ENCODE measurements around the gene CD40. TPM values are rescaled to one million over a fixed set of nuclear protein-coding genes. Genes with fewer than 3 reads are reported as not detected.
"Not testable (repeated sequence)": the region's sequence is repeated elsewhere in the genome, so short reads cannot be mapped to it uniquely, and the experiment has no call there.

CD40 gene
- polyA plus RNA-seq, 2 of the 4 experiments (the other 2 are of a cell fraction) = 4.9 to 5.2 TPM

DNA sequence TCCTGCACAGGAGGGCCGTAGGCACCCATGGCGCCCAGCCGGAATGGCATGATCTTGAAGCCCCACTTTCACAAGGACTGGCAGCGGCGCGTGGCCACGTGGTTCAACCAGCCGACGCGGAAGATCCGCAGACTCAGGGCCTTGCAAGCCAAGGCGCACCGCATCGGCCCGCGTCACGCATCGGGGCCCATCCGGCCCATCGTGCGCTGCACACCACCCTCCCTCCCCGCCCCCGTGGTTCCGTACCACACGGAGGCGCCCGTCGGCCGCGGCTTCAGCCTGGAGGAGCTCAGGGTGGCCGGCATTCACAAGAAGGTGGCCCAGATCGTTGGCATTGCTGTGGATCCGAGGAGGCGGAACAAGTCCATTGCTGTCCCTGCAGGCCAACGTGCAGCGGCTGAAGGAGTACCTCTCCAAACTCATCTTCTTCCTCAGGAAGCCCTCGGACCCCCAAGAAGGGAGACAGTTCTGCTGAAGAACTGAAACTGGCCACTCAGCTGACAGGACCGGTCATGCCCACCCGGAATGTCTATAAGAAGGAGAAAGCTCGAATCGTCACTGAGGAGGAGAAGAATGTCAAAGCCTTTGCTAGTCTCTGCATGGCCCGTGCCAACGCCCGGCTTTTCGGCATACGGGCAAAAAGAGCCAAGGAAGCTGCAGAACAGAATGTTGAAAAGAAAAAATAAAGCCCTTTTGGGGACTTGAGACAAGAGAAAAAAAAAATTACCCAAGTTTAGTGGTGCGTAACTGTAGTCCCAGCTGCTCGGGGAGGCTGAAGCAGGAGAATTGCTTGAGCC lies 18.4 kb upstream of the CD40 start:
- POLR2A ChIA-PET = no interaction called here
- no peak overlapping the region for H3K4me2 ChIP-seq
- DNase-seq (ENCODE audit: low read depth in 1 of 2, low spot score in 1 of 2) (no peak), ATAC-seq (peak in 1 of 2 experiments; percentile 43; a peak in 2 of 6 replicates), FAIRE-seq (no peak)
- no peaks in the 10 kb centered on the region for H3K4me1 ChIP-seq
- TF ChIP-seq FOSL2 (IDR thresholded peaks at IDR 0.05) (no peak), FOSL2 (CRISPR knock-in tag; IDR thresholded peaks at IDR 0.05) (no peak), SREBF2 (IDR thresholded peaks at IDR 0.05) (no peak), TFCP2L1 (CRISPR knock-in tag; IDR thresholded peaks at IDR 0.05) (no peak), FOSB (CRISPR knock-in tag; IDR thresholded peaks at IDR 0.05) (no peak), HOXB5 (CRISPR knock-in tag; IDR thresholded peaks at IDR 0.05) (no peak), RARB (CRISPR knock-in tag; IDR thresholded peaks at IDR 0.05) (no peak), SMC3 (IDR thresholded peaks at IDR 0.05) (no peak)
- TF ChIP-seq, protein P1, sequence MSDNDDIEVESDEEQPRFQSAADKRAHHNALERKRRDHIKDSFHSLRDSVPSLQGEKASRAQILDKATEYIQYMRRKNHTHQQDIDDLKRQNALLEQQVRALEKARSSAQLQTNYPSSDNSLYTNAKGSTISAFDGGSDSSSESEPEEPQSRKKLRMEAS (IDR thresholded peaks at IDR 0.05) = no peak
- TF ChIP-seq, protein P2, sequence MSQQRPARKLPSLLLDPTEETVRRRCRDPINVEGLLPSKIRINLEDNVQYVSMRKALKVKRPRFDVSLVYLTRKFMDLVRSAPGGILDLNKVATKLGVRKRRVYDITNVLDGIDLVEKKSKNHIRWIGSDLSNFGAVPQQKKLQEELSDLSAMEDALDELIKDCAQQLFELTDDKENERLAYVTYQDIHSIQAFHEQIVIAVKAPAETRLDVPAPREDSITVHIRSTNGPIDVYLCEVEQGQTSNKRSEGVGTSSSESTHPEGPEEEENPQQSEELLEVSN (IDR thresholded peaks at IDR 0.05; ENCODE audit: borderline replicate concordance, low read depth) = no peak
- TF ChIP-seq, protein P3, sequence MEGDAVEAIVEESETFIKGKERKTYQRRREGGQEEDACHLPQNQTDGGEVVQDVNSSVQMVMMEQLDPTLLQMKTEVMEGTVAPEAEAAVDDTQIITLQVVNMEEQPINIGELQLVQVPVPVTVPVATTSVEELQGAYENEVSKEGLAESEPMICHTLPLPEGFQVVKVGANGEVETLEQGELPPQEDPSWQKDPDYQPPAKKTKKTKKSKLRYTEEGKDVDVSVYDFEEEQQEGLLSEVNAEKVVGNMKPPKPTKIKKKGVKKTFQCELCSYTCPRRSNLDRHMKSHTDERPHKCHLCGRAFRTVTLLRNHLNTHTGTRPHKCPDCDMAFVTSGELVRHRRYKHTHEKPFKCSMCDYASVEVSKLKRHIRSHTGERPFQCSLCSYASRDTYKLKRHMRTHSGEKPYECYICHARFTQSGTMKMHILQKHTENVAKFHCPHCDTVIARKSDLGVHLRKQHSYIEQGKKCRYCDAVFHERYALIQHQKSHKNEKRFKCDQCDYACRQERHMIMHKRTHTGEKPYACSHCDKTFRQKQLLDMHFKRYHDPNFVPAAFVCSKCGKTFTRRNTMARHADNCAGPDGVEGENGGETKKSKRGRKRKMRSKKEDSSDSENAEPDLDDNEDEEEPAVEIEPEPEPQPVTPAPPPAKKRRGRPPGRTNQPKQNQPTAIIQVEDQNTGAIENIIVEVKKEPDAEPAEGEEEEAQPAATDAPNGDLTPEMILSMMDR (IDR thresholded peaks at IDR 0.05) = no peak
- H3K27ac ChIP-seq = no peak overlapping the region
- no peak overlapping the region for H3K4me3 ChIP-seq
- CTCF ChIA-PET = interaction anchor here (0.9 to 1.9 kb wide), 3 partner anchors 8 to 249 kb away, joined by 3 to 4 read pairs (median 4); no protein-coding TSS in a partner anchor
- H3K9me3 ChIP-seq = peaks cover 30% of the 10 kb centered on the region; the same call in 2 of the 3 replicates
- WGBS (ENCODE audit: missing lambda C conversion rate) = 72% methylated on average over 38 of the region's 48 CpGs

DNA sequence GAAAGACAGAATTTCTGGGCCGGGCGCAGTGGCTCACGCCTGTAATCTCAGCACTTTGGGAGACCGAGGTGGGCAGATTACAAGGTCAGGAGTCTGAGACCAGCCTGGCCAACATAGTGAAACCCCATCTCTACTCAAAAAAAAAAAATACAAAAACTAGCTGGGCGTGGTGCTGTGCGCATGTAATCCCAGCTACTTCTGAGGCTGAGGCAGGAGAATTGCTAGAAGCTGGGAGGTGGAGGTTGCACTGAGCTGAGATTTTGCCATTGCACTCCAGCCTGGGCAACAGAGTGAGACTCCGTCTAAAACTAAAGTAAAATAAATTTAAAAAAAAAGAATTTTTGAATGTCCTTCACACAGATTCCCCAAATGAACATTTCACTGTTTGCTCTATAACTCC lies 17.7 kb upstream of the CD40 start:
- not testable (repeated sequence) for FAIRE-seq

DNA sequence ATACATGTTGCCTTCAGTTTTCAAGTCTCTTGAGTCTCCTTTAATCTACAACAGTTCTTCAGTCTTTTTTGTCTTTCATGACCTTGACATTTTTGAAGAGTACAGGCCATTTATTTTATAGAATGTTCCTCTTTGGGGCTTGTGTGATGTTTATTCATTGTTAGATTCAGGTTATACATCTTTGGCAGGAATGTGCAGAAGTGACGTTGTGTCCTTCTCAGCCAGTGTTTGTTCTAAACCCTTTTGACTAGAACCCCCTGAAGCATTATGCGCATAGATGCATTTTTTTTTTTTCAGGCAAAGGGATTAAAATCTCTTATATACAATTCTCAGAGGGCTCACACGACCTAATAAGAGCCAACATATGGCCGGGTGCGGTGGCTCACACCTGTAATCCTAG lies 17.1 kb upstream of the CD40 start:
- no peak for TF ChIP-seq CHD4 (IDR thresholded peaks at IDR 0.05; ENCODE audit: borderline replicate concordance)
- TF ChIP-seq HEYL (CRISPR knock-in tag; IDR thresholded peaks at IDR 0.05) = no peak
- no peak for TF ChIP-seq ZFP36 (IDR thresholded peaks at IDR 0.05; ENCODE audit: borderline replicate concordance, partially characterized antibody)
- no peak for TF ChIP-seq HDAC2 (IDR thresholded peaks at IDR 0.05)
- TF ChIP-seq FOSL2 (IDR thresholded peaks at IDR 0.05) = no peak
- no peak for TF ChIP-seq FOSL2 (CRISPR knock-in tag; IDR thresholded peaks at IDR 0.05)
- no peak for TF ChIP-seq HOXB13 (CRISPR knock-in tag; IDR thresholded peaks at IDR 0.05; ENCODE audit: low read depth)
- no peak for TF ChIP-seq NR3C1 (IDR thresholded peaks at IDR 0.05)
- TF ChIP-seq JUNB (IDR thresholded peaks at IDR 0.05) = no peak
- no peak for TF ChIP-seq EHF (CRISPR knock-in tag; IDR thresholded peaks at IDR 0.05)
- TF ChIP-seq, protein P4, sequence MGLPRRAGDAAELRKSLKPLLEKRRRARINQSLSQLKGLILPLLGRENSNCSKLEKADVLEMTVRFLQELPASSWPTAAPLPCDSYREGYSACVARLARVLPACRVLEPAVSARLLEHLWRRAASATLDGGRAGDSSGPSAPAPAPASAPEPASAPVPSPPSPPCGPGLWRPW (IDR thresholded peaks at IDR 0.05) = no peak
- no peak for TF ChIP-seq SREBF2 (IDR thresholded peaks at IDR 0.05)
- no peak for TF ChIP-seq ZC3H11A (IDR thresholded peaks at IDR 0.05)
- TF ChIP-seq, protein P2 (IDR thresholded peaks at IDR 0.05; ENCODE audit: borderline replicate concordance, low read depth) = no peak
- no peak for TF ChIP-seq ESRRA (IDR thresholded peaks at IDR 0.05; ENCODE audit: borderline replicate concordance, low read length)
- no peak for TF ChIP-seq BHLHE40 (IDR thresholded peaks at IDR 0.05; ENCODE audit: low read depth, low read length)
- no peak for TF ChIP-seq RCOR1 (IDR thresholded peaks at IDR 0.05; ENCODE audit: low read depth, low read length)
- TF ChIP-seq EP300 (IDR thresholded peaks at IDR 0.05) = no peak
- Histone ChIP-seq H3K4me1 (no peaks in the 10 kb centered on the region), H3K4me3 (no peak overlapping the region), H3K4me2 (no peak overlapping the region), H3K9me3 (peaks cover 32% of the 10 kb centered on the region; the same call in 2 of the 3 replicates), H3K27ac (no peak overlapping the region)
- DNase-seq (ENCODE audit: low read depth in 1 of 2, low spot score in 1 of 2) (no peak), ATAC-seq (no peak), FAIRE-seq (no peak)
- POLR2A ChIA-PET = no interaction called here
- WGBS (ENCODE audit: missing lambda C conversion rate) = 52% methylated on average over 5 of the region's 5 CpGs
- CTCF ChIA-PET = interaction anchor here (0.6 to 1.1 kb wide), 4 partner anchors 15 to 248 kb away, joined by 3 to 4 read pairs (median 3); no protein-coding TSS in a partner anchor

More for the DNA sequence above, 17.7 kb upstream of the CD40 start:
- H3K4me2 ChIP-seq; POLR2A ChIA-PET; H3K4me1 ChIP-seq; H3K4me3 ChIP-seq; H3K27ac ChIP-seq; ATAC-seq; DNase-seq (ENCODE audit: low read depth in 1 of 2, low spot score in 1 of 2): not testable (repeated sequence)
- WGBS (ENCODE audit: missing lambda C conversion rate) = 59% methylated on average over 7 of the region's 7 CpGs
- CTCF ChIA-PET = interaction anchor here (0.6 to 1.1 kb wide), 3 partner anchors 14 to 249 kb away, joined by 3 to 4 read pairs (median 3); no protein-coding TSS in a partner anchor
- peaks cover 32% of the 10 kb centered on the region; the same call in 2 of the 3 replicates for H3K9me3 ChIP-seq

Measured in A549 (cell line).